Cardiac fibroblast (primary cell): ENCODE measurements around the gene SNX17.
A peak's percentile ranks its signal among the peaks of the same experiment; 100 is the strongest.

Experiments
- DNase-seq, 2 donors: peaks; one replicate each; pipeline versions ENCODE4 v3.0.0 to v3.0.0-alpha.2; 2010; ENCODE audit warnings: low read depth in 2 of 2
- H3K4me3 ChIP-seq, 2 donors: replicated peaks in 1 of 2; 1 replicate in 1 of 2; 2 replicates in 1 of 2; pipeline ENCODE4 v1.5.1; 2011; ENCODE audit warnings: low read depth in 2 of 2, low read length in 2 of 2, mild to moderate bottlenecking in 2 of 2, moderate library complexity in 1 of 2
- CTCF ChIP-seq: IDR thresholded peaks from one replicate; pipeline ENCODE4 v1.5.1; 2011; ENCODE audit warnings: low read depth, mild to moderate bottlenecking, low read length, inconsistent platforms

The SNX17 gene

GRCh38 chr2:27380626-27381545, 10.5 kb downstream of the SNX17 start, which contains the start of gene ZNF513:
ZNF513 (minus strand) TSS chr2:27380734; CDS start chr2:27380526, 208 bp downstream.
- peak within 1 kb of the TSS; percentile 75 to 78 for H3K4me3 ChIP-seq
- no peak for TF ChIP-seq CTCF
- DNase-seq, result peak; percentile 95 to 98

DNA sequence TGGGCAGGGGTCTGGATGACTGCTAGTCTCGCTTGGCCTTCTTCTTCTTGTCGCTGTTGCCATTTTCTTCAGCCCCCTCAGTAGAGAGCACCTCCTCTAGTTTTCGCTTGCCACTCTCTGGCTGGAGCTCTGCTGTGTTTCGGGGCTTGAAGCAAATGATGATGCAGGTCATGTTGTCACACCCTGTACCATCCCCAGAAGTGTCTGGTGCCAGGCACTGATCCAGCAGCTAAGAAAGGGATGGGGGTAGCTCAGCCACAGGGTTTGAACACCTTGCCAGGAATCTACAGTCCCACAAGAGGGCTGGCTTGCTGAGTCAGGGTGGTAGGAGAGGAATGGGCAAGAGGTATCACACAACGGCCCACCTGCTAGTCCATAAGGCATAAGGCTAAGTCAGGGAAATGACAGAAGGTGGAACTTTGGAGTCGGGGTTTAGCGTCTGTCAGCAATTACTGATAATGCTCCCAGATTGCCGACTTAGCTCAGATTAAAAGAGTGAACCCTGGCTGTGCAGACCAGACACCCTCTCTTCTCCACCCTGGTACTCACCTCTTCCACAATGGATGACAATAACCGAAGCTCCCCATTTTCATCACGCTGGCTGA, 11.3 kb downstream of the SNX17 start:
- no peak overlapping the region for H3K4me3 ChIP-seq
- no peak for DNase-seq
- TF ChIP-seq CTCF, result no peak

GRCh38 chr2:27390822-27391679, 20.6 kb downstream of the SNX17 start:
- TF ChIP-seq CTCF, result no peak
- no peak overlapping the region for H3K4me3 ChIP-seq
- no peak for DNase-seq

- TF ChIP-seq CTCF, result no peak
- no peak overlapping the region for H3K4me3 ChIP-seq
- no peak for DNase-seq
Observed at GRCh38 chr2:27393225-27393624, 22.8 kb downstream of the SNX17 start.

GRCh38 chr2:27398962-27399361, 28.5 kb downstream of the SNX17 start:
- no peak overlapping the region for H3K4me3 ChIP-seq
- TF ChIP-seq CTCF, result no peak
- DNase-seq, result no peak

GRCh38 chr2:27400348-27401135, 30.1 kb downstream of the SNX17 start:
- no peak for DNase-seq
- no peak for TF ChIP-seq CTCF
- H3K4me3 ChIP-seq, result no peak overlapping the region
